Midbrain (tissue), 1 donor: ENCODE results near the gene ARID5A.
"Not testable (repeated sequence)": the region's sequence is repeated elsewhere in the genome, so short reads cannot be mapped to it uniquely, and the experiment has no call there.

Source experiments
- DNase-seq: peaks from one replicate; lab custom pipeline; 2025; lab: John Stamatoyannopoulos, UW

ARID5A gene, protein sequence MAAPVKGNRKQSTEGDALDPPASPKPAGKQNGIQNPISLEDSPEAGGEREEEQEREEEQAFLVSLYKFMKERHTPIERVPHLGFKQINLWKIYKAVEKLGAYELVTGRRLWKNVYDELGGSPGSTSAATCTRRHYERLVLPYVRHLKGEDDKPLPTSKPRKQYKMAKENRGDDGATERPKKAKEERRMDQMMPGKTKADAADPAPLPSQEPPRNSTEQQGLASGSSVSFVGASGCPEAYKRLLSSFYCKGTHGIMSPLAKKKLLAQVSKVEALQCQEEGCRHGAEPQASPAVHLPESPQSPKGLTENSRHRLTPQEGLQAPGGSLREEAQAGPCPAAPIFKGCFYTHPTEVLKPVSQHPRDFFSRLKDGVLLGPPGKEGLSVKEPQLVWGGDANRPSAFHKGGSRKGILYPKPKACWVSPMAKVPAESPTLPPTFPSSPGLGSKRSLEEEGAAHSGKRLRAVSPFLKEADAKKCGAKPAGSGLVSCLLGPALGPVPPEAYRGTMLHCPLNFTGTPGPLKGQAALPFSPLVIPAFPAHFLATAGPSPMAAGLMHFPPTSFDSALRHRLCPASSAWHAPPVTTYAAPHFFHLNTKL

GRCh38 chr2:96536445-96537065 is at the start of gene ARID5A:
ARID5A (plus strand) TSS chr2:96536752; CDS start chr2:96536827, 75 bp downstream.
- DNase-seq: peak; percentile 92

DNA sequence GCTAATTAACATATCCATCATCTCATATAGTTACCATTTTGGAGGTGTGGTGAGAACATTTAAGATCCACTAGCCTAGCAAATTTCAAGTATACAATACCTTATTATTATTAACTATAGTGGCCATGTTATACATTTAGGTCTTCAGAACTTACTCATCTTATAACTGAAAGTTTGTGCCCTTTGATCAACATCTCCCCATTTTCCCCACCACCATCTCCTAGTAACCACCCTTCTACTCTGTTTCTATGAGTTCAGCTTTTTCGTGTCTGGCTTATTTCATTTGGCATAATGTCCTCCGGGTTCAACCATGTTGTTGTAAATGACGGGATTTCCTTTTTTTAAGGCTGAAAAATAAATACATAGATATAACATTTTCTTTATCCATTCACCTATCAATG is 47.3 kb upstream of the ARID5A start:
- DNase-seq: no peak

DNA sequence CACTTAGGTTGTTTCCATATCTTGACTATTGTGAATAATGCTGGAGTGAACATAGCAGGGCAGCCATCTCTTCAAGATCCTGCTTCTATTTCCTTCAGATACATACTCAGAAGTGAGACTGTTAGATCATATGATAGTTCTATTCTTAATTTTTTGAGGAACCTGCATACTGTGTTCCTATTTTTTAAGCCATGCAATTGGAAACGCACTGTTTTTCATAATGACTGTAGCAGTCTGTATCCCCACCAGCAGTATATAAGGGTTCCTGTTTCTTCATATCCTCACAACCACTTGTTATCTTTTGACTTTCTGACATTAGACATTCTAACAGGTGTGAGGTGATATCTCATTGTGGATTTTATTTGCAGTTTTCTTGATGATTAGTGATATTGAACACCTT is 46.9 kb upstream of the ARID5A start:
- DNase-seq: no peak

DNA sequence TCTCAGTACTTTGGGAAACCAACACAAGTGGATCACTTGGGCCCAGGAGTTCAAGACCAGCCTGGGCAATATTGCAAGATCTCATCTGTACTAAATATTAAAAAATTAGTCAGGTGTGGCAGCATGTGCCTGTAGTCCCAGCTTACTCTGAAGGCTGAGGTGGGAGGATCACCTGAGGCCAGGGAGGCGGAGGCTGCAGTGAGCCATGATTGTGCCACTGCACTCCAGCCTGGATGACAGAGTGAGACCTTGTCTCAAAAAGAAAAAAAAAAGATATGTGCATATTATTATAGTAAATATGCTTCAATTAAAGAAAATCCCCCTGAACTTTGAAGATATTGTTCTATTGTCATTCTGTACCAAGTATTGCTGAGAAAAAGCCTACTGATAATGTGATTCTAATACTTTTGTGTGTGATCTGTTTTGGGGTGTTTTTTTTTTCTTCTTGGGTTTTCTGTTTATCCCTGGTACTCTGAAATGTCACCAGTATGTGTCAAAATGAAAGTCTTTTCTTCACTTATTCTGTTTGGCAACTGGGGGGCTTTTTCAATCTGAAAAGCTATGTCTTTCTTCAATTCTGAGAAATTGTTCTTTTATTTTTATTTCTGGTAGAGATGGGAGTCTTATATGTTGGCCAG is 44.6 kb upstream of the ARID5A start:
- no peak for DNase-seq

DNA sequence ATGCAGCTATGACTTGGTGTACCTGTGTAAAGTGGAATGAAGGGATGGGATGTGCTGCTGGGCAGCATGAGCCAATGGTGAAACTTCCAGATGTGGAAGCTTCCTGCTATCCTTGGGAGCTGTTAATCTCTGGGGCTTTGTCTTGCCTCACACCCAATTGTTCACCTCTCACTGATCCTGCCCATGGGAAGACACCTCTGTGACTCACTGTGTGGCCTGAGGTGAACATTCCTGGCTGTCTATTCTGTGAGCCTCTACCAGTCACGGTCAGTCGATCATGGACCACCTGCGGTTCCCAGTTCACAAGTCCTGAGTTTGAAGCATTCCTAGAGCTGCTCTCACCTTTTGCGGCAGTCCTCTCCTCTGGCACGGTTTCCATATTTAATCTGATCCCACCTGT is 43.5 kb upstream of the ARID5A start:
- DNase-seq: no peak

- DNase-seq: no peak
Measured at GRCh38 chr2:96494188-96494587, 42.4 kb upstream of the ARID5A start.

GRCh38 chr2:96495982-96496629 is 40.4 kb upstream of the ARID5A start:
- DNase-seq: no peak

- no peak for DNase-seq
Measured at GRCh38 chr2:96498021-96498431, 38.5 kb upstream of the ARID5A start.

DNA sequence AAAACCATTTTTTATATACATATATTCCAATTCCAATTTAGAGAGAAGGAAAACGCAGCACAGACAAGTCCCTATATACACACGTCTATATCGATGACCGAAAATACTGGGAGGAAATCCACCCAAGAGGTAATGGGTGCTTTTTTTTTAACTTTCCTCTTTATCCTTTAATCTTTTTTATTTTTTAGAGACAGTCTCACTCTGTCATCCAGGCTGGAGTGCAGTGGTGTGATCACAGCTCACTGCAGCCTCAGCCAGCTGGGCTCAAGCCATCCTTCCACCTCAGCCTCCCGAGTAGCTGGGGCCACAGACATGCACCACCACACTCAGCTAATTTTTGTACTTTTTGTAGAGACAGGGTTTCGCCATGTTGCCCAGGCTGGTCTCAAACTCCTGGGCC is 37.9 kb upstream of the ARID5A start:
- not testable (repeated sequence) for DNase-seq

- DNase-seq: no peak
Measured at GRCh38 chr2:96499061-96499960, 37.2 kb upstream of the ARID5A start.

DNA sequence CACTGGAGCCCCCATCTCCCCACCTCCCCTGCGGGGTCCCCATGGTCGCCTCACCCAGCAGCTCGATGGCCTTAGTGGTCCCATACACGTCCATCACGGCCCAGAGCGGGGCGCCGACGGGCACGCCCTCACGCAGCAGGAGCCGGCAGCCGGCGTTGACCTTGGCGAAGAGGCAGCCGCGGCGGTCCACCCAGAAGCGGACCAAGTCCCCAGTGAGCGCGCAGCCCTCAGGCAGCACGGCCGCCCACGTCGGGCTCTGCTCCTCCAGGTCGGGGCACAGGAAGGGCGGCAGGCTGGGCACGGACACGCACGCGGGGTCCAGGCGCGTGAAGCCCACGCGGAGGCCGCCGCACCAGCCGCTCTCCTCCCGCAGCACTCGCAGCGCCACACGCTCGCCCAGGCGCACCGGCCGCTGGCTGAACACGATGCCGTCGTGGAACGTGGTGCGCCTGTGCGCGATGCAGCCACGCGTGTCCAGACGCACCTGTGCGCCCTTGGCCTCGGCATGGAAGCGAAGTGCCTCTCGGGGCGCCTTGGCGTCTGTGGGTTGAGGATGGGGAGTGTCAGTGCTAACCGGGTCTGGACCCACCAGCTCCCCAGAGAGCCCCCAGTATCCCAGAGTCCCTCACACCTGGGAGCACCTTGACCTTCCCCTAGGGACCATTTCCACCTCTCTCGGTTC is 36.0 kb upstream of the ARID5A start:
- DNase-seq: no peak

GRCh38 chr2:96501471-96501874 is 35.1 kb upstream of the ARID5A start:
- no peak for DNase-seq

DNA sequence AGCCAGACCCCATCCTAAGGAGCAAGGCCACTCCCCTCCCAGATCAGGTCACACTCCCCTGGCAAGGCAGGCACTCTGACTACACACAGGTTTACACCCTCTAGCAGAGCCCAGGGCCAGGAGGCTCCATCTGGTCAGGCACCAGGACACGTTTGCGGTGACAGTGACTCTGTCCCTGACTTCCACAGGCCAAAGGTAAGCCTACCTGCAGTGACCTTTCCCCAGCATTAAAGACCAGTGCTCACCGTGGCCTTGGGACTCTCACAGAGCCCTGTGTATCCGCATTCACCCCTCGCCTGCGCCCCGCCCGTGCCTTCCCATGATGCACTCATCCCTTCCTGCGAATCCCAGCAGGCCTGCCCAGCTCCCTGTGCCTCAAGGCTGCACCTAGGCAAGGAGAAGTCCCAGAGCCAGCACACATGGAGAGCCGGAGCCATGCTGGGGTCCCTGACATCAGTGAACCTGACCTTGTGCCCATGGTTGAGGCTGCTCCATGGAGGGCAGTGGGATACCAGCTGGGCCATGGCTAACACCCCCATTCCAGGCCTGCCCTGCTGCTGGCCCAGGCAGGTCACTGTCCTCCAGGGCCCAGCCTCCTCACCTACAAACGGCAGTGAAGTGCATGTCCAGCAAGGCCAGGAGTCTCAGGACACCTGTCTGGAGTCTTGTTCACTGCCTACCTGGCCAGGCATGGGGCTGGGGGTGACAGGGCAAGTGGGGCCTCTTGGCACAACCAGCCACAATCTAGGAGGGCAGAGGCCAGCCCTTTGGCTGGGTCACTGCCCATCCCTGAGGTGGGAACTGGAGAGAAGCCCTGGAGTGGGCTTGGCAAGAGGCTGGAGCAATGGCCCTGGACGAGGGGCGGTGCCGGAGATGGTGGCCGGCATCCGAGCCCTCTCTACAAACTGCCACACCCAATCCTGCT is 34.4 kb upstream of the ARID5A start:
- DNase-seq: no peak

- no peak for DNase-seq
Measured at GRCh38 chr2:96502891-96503636, 33.5 kb upstream of the ARID5A start.

DNA sequence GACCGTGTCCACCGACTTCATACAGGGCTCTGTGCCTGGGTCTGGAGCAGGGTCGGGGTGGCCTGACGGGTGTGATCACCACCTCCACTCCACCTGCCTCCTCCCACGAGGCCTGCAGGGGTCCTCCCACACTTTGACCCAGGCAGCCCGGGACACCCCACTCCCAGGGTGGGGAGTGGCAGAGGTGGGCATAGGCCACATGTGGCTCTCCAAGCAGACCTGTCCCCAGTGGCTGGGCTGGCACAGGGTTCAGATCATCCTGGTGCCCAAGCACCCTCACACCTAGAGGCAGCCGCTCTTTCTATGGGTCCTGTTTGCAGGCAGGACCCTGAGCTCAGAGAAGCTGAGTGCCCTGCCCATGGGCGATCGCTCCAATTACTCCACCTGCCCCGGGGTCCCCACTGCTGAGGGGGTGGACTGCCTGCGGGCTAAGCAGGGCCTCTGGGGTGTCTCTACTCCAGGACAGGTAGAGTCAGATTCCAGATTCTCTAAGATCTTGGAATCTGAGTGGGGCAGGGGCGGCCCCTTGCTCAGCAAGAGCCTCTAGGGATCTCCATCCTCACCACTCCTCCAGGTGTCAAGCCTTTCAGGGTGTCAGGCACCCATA is 32.8 kb upstream of the ARID5A start:
- no peak for DNase-seq

GRCh38 chr2:96505231-96505889 is 31.2 kb upstream of the ARID5A start, which contains the start of gene NEURL3:
NEURL3 (minus strand) TSS chr2:96505357; CDS start chr2:96505286, 71 bp downstream.
- no peak for DNase-seq
